Fibroblast of skin of back (primary cell): ENCODE results near the gene ZC3H7A. TPM values are rescaled to one million over a fixed set of nuclear protein-coding genes. Genes with fewer than 3 reads are reported as not detected.
"Not testable (repeated sequence)": the region's sequence is repeated elsewhere in the genome, so short reads cannot be mapped to it uniquely, and the experiment has no call there.

Experiments
- DNase-seq: peaks from one replicate; pipeline ENCODE4 v3.0.0-alpha.2; 2013
- polyA plus RNA-seq, 2 experiments: library from polyadenylated mRNA; unstranded; fragments of 120-200 nt; gene quantifications; one replicate each; pipeline ENCODE4 v1.2.1, GENCODE V29; 2013; ENCODE audit not compliant: insufficient read length in 2 of 2

The ZC3H7A gene, protein sequence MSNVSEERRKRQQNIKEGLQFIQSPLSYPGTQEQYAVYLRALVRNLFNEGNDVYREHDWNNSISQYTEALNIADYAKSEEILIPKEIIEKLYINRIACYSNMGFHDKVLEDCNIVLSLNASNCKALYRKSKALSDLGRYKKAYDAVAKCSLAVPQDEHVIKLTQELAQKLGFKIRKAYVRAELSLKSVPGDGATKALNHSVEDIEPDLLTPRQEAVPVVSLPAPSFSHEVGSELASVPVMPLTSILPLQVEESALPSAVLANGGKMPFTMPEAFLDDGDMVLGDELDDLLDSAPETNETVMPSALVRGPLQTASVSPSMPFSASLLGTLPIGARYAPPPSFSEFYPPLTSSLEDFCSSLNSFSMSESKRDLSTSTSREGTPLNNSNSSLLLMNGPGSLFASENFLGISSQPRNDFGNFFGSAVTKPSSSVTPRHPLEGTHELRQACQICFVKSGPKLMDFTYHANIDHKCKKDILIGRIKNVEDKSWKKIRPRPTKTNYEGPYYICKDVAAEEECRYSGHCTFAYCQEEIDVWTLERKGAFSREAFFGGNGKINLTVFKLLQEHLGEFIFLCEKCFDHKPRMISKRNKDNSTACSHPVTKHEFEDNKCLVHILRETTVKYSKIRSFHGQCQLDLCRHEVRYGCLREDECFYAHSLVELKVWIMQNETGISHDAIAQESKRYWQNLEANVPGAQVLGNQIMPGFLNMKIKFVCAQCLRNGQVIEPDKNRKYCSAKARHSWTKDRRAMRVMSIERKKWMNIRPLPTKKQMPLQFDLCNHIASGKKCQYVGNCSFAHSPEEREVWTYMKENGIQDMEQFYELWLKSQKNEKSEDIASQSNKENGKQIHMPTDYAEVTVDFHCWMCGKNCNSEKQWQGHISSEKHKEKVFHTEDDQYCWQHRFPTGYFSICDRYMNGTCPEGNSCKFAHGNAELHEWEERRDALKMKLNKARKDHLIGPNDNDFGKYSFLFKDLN
- 46.2 TPM for polyA plus RNA-seq (2013, experiment 1 of 2; ENCODE audit: insufficient read length)
- polyA plus RNA-seq (2013, experiment 2 of 2; ENCODE audit: insufficient read length) = 36.3 TPM

DNA sequence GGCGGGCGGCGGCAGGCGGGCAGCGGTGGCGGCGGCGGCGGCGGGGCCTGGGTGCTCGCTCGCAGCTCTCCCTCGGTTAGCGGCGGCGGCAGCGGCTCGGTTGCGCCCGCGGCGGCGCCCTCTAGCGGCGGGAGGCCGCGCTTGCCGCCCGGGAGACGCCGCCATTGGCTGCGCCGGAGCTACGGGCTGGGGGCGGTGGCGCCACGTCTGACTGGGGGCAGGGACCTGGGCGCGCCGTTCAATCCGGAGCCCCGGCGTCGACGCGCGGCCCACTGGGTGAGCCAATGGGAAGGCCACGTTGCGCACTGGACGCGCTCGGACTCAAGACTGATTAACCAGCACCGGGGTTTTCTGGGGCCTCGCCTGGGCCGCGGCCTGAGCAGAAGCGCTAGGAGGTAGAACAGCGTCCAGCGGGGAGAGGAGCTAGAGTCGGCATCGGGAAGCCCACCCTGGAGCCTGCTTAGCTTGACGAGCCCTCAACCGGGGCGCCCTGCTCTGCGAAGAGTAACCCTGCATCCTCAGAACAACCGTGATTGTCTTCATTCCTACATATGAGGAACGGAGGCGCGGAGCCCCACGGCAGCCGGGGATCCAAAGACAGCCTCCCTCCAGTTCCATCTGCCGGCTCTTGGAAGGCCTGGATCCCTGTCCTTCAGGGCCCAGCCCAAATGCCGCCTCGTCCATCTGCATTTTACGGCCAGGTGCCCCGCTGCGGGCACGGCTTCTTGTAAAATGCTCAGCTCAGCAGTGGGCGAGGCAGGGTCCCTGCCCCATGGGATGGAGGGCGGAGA lies at the start of gene ZC3H7A:
ZC3H7A (minus strand) TSS at position 93 of the 791 bp plus-strand sequence. CDS start 14,904 bp downstream, outside the sequence.
- peak; percentile 98 for DNase-seq

DNA sequence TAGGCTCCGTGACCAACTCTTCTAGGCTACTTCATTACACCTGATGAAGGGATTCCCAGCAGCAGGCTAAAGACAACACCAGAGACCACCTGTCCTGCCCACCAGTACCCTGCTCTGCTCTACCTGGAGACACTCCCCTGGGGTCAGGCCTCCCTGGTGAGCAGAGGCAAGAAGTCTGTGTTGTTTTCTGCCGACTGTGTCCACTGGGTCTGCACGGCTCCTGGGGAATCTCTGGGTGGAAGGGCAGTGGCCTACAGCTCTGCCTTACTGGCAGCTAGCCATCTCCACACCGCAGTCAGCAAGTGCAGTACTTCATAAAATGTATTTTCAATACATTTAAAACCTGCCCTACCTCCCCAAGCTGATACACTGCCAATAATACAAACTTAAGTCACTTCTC lies 47.4 kb upstream of the ZC3H7A start:
- DNase-seq = no peak

DNA sequence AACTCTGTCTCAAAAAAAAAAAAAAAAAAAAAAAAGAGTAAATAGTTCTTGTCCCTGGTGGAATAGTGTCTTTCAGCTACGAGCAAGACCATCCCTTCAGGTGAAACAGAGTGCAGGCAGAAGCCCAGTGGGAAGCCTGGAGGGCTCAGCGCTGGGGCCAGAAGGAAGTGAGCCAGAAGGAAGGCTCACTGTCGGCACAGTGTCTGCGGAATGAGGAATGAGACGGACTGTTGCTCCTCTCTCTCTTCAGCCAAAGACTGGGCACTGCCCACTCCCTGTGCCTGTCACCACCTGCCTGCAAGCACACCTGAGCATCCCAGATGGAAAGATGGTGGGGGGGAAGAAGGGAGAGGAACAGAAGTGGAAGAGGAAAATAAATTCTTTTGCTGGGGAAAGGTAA lies 46.8 kb upstream of the ZC3H7A start:
- DNase-seq = no peak

DNA sequence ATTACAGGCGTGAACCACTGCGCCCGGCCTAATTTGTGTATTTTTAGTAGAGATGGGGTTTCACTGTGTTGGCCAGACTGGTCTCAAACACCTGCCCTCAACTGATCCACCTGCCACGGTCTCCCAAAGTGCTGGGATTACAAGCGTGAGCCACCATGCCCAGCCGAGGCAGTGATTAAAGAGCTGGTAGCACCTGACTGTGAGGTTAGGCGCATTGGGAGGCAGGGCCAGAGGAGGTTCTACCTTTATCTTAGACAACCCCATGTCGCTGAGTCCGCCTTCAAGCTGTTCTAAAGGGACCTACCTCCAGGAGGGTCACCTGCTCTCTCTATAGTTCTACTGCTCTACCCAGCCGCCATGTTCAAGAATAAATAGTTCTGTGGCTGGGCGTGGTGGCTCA lies 46.1 kb upstream of the ZC3H7A start:
- DNase-seq = no peak

DNA sequence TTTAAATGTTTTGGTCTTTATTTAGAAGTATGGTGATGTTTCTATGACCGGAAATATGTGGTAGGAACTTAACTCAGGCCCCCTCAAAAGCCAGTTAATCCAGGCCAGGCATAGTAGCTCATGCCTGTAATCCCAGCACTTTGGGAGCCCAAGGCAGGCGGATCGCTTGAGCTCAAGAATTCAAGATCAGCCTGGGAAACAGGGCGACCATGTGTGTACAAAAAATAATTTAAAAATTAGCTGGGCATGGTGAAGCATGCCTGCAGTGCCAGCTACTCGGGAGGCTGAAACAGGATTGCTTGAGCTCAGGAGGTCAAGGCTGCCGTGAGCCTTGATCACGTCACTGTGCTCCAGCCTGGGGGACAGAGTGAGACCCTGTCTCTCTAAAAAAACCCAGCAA lies 44.0 kb upstream of the ZC3H7A start:
- no peak for DNase-seq

DNA sequence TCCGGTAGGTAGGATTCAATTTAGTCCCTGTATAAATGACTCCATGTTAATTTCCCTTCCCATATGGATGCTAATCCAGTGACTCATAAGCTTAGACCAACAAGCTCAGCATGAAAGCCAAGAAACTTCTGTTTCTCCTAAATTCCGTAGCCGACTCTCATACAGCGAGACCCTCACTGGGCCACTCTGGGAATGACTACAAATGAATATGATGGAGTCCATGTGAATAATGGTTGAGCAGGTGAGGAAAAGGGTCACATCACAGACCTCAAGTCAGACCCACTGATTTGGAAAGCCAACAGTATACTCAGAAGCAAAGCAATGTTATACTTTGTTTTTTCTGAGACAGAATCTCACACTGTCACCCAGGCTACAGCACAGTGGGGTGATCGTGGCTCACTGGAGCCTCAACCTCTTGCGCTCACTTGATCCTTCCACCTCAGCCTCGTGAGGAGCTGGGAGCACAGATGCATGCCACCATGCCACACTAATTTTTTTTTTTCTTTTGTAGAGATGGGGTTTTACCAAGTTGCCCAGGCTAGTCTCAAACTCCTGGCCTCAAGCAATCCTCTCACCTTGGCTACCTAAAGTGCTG lies 39.7 kb upstream of the ZC3H7A start:
- DNase-seq = peak; percentile 92

DNA sequence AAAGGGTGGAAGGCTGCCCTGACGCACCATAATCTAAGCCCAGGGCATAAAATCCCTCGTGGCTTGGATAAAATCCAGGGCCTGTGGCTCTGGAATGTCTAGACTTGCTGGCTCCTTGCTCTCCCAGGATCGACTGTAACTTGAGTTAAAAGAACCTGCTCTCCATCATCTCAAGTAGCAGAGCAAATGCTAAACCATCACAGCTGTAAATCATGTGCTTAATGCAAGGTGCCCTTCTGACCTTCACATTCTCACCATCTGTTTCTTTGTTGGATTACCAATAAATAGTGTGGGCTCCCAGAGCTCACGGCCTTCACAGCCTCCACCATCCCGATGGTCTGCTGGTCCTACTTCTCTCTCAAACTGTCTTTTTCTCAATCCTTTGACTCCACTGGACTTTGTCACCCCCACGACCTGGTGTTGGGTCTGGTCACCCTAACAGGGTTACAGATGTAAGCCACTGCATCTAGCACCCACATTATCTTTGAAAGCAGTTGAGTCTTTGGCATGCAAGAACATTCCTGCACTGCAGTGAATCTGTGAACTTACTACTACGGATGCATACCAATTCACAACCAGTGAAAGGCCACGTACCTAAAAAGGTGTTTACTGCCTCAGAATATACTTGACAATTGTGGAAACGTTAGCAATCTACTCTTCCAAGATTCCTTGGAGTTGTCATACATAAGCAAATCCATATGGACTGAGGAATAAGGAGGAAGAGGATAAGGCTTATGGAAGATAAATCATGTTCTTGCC lies 39.0 kb upstream of the ZC3H7A start:
- DNase-seq = peak; percentile 69

DNA sequence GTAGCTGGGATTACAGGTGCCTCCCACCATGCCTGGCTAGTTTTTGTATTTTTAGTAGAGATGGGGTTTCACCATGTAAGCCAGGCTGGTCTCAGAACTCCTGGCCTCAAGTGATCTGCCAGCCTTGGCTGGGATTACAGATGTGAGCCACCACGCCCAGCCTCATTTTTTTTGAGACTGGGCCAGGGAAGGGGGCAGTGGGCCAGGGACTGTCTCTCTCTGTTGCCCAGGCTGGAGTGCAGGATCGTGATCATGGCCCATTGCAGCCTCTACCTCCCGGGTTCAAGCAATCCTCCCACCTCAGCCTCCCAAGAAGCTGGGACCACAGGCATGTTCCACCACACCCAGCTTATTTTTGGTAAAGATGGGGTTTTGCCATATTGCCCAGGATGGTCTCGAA lies 38.3 kb upstream of the ZC3H7A start:
- DNase-seq = no peak

DNA sequence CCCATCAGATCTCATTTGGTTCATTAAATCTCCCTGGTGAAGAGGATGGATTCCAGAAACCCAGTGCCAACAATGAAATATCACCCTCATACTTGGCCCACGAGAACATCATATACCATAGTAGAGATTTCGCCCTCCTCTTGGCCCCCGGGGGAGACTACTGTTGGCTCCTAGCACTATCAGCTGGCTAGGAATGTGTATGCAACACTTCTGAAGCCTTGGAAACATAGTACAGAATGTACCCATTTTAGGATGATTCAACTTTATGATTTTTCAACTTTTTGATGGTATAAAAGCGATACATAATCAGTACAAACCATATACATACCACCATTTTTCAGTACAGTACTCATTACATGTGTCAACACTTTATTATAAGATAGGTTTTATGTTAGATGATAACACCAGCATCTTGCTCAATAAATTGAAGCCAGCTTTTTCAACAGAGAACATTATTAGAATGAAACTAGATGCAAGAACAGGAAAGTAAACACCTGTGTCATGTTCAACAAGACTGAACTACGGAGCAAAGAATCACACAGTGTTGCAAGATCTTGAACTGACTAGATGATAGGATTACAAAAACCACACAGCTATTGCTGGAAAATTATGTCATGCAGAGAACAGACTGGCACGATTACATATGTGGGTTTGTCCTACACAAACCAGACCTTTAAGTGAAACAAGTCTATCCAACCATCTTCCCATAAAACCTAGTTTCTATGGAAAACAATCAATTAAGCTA lies 37.1 kb upstream of the ZC3H7A start:
- DNase-seq = peak; percentile 52

DNA sequence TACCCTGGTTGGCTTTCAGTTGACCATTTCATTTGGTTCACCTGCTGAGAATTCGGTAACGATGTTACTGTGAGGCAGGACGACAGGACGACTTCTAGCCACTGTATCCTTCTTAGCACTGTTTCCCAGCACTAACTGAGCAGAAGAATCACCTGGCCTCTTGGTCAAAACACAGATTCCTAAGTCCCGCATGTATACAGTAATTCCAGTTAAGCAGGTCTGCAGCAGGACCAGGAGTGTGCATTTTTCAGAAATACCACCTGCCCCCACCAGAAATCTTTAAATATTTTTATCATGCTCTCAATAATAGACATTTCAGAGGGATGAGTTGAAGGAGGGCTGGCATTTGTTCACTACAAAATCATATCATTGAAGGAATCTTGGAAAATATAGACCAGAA lies 31.6 kb upstream of the ZC3H7A start:
- DNase-seq = no peak

DNA sequence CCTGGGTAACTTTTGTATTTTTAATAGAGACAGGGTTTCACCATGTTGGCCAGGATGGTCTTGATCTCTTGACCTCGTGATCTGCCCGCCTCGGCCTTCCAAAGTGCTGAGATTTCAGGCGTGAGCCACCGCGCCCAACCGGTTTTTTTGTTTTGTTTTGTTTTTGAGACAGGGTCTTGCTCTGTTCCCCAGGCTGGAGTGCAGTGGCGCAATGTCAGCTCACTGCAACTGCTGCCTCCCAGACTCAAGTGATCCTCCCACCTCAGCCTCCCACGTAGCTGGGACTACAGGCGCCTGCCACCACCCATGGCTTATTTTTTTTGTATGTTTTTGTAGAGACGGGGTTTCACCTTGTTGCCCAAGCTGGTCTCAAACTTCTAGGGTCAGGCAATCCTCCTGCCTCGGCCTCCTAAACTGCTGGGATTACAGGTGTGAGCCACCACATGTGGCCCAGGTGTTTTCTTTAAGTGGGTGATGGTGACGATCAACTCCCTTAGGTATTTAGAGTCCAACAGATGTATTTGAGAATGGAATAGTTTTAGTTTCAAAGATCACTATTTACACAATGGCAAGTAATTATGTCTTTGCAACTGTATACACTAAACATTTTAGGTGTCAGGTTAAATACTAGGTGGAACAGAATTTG lies 28.6 kb upstream of the ZC3H7A start:
- not testable (repeated sequence) for DNase-seq

DNA sequence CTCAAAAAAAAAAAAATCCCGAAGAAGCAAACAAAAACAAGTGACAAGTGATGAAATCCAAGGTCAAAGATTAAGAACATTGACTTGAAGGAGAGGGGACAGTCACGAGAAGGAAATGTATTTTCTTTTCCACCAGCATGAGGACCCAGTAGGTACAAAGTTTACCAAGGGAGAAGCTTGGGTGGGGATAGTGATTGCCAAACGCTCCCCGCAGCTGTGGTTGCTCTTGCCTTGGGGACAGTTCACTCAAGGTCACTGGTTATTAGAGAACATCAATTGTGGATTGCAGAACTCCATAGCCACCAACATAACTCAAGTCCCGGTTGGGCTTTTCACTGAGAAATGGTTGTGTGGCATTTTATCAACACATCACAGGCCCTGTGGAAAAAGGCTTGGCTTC lies 27.3 kb upstream of the ZC3H7A start:
- peak; percentile 16 for DNase-seq

DNA sequence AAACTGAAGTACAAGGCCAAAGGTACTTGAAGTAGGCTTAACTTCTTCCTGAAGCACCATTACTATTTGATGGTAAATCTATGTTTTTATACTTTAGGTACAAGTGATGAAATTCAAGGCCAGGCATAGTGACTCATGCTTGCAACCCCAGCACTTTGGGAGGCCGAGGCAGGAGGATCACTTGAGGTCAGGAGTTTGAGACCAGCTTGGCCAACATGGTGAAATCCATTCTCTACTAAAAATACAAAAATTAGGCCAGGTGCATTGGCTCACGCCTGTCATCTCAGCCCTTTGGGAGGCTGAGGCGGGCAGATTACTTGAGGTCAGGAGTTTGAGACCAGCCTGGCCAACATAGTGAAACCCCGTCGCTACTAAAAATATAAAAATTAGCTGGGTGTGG lies 26.6 kb upstream of the ZC3H7A start:
- not testable (repeated sequence) for DNase-seq

DNA sequence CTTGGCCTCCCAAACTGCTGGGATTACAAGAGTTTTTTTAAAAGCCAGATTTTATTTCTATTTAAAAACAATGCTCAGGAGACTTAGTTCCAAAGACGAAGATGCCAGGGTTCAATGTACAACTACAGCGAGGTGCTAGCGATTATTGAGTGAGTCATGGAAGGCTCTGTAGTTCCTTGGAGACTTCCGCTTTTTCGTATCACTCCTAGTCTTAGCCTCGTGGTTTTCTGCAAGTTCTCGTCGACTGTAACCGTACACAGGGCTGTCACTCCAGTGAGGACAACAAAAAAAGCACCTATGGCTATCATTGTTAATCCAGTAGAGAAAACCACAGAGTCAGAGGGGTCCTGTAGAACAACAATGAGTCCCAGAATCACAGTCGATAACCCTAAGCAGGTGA lies 22.7 kb upstream of the ZC3H7A start:
- DNase-seq = no peak

DNA sequence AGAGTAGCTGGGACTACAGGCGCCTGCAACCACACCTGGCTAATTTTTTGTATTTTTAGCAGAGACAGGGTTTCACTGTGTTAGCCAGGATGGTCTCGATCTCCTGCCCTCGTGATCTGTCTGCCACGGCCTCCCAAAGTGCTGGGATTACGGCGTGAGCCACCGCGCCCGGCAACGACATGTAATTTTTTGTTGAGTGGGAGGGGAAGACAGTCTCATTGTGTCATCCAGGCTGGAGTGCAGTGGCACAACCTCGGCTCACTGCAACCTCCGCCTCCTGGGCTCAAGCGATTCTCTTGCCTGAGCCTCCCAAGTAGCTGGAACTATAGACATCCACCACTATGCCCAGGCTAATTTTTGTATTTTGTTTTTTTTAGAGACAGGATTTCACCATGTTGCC lies 21.9 kb upstream of the ZC3H7A start:
- not testable (repeated sequence) for DNase-seq

DNA sequence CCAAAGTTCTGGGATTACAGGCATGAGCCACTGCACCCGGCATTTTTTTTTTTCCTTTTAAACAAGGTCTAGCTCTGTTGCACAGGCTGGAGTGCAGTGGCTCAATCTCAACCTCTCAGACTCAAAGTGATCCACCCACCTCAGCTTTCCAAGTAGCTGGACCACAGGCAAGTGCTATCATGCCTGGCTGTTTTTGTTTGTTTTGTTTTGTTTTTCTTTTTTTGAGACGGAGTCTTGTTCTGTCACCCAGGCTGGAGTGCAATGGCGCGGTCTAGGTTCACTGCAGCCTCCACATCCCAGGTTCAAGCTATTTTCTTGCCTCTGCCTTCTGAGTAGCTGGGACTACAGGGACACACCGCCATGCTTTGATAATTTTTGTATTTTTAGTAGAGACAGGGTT lies 19.1 kb upstream of the ZC3H7A start:
- no peak for DNase-seq

DNA sequence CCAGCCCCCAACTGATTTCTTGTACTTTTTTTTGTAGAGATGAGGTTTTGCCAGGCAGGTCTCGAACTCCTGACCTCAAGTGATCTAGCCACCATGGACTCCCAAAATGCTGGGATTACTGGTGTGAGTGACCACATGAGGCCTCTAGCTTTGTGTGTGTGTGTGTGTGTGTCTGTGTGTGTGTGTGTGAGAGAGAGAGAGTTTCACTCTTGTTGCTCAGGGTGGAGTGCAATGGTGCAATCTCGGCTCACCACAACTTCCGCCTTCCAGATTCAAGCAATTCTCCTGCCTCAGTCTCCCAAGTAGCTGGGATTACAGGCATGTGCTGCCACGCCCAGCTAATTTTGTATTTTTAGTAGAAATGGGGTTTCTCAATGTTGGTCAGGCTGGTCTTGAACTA lies 17.7 kb upstream of the ZC3H7A start:
- DNase-seq = not testable (repeated sequence)

DNA sequence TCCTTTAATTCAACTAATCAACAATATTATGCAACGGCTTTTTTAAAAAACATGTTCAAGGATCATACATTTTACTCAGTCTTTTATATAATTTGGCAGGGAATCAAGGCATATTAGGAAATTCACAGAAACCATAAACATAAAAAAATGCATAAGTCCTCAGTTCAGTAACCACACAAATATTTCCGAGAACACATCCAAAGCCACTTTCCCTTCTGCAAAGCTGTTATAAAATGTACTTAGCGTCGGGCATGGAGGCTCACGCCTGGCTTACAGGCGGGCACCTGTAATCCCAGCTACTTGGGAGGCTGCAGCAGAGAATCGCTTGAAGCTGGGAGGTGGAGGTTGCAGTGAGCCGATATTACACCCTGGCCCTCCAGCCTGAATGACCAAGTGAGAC lies 9.7 kb upstream of the ZC3H7A start:
- DNase-seq = peak; percentile 59

DNA sequence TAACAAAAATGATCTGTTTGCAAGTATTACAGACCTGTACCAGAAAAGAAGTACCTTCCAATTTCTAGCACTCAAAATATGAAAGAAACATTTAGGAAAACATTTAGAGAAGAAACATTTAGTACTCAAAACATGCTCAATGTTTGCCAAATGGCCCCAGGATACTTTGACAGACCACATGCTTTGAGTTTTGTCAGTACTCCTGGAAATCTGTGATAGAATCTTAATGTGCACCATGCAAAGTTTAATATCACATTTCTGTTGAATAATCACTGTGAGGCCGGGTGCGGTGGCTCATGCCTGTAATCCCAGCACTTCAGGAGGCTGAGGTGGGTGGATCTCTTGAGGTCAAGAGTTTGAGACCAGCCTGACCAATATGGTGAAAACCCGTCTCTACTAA lies 8.5 kb upstream of the ZC3H7A start:
- DNase-seq = no peak

DNA sequence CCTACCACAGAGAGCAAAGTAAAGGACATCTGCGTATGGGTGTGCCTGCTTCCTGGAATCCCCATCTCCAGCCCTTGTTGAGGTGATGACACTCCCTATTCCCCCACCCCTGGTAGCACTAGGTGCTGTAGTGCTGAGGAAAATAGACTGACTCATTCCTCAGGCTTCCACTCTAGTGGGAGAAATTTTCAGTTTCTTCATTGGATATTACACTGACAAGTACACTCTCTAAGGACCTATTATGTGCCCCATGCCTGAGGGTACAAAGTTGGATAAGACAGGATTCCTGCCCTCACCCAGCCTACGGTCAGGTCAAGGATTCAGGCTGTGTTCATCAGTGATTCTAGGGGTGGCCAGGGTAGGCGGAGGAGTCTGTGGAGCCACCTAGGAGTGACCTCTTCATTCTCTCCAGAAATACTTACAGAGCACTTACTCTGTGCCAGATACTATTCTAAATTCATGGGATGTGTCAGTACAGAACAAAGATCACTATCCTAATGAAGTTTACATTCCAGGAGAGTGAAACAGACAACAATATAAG lies 4.5 kb upstream of the ZC3H7A start:
- peak; percentile 43 for DNase-seq
